DOHH2 (cell line): ENCODE measurements around the gene CIBAR2.

Experiments used
- H3F3A ChIP-seq: fragments of 200-600 bp; sonication (generic), shearing (Covaris generic); 2 replicates; pipeline ENCODE4 v1.6.0; 2016; ENCODE audit warnings: antibody characterized with exemption, mild to moderate bottlenecking; ENCODE audit not compliant: control insufficient read depth, insufficient read depth
- H3K27ac ChIP-seq: fragments of 200-600 bp; sonication (generic); 2 replicates; pipeline ENCODE4 v1.5.1; 2014; ENCODE audit warnings: low read depth, mild to moderate bottlenecking, low read length, moderate library complexity
- H3K27me3 ChIP-seq: fragments of 200-600 bp; sonication (generic); 2 replicates; pipeline ENCODE4 v1.6.1; 2014; ENCODE audit warnings: mild to moderate bottlenecking, low read length, mixed read lengths; ENCODE audit not compliant: control insufficient read depth
- H3K36me3 ChIP-seq: fragments of 200-600 bp; sonication (generic); 2 replicates; pipeline ENCODE4 v1.6.1; 2014; ENCODE audit warnings: mild to moderate bottlenecking, low read length, moderate library complexity, mixed read lengths; ENCODE audit not compliant: control insufficient read depth
- H3K4me1 ChIP-seq: fragments of 200-600 bp; sonication (generic); 2 replicates; pipeline ENCODE4 v1.6.1; 2014; ENCODE audit warnings: mild to moderate bottlenecking, low read length, mixed read lengths; ENCODE audit not compliant: control insufficient read depth
- H3K4me2 ChIP-seq: fragments of 200-600 bp; sonication (generic); 2 replicates; pipeline ENCODE4 v1.6.0; 2014; ENCODE audit warnings: mild to moderate bottlenecking, low read length, moderate library complexity
- H3K4me3 ChIP-seq: fragments of 200-600 bp; sonication (generic); 2 replicates; pipeline ENCODE4 v1.5.1; 2014; ENCODE audit warnings: mild to moderate bottlenecking, low read length, mixed read lengths
- H3K79me2 ChIP-seq: fragments of 200-600 bp; sonication (generic); 2 replicates; pipeline ENCODE4 v1.6.1; 2014; ENCODE audit warnings: mild to moderate bottlenecking, low read length, mixed read lengths; ENCODE audit not compliant: control insufficient read depth
- H3K9me2 ChIP-seq: fragments of 200-600 bp; sonication (generic); replicated peaks from 2 replicates; pipeline ENCODE4 v1.6.1; 2014; ENCODE audit warnings: mild to moderate bottlenecking, low read length, mixed read lengths; ENCODE audit not compliant: control insufficient read depth
- H3K9me3 ChIP-seq: fragments of 200-600 bp; sonication (generic); 2 replicates; pipeline ENCODE4 v1.6.1; 2014; ENCODE audit warnings: antibody characterized with exemption, low read length, mixed read lengths; ENCODE audit not compliant: control insufficient read depth, insufficient read depth
- H4K20me1 ChIP-seq: fragments of 200-600 bp; sonication (generic); 2 replicates; pipeline ENCODE4 v1.6.0; 2014; ENCODE audit warnings: low read depth, mild to moderate bottlenecking, antibody characterized with exemption, low read length, moderate library complexity; ENCODE audit not compliant: control insufficient read depth, insufficient read depth
- CTCF ChIP-seq: fragments of 200-600 bp; sonication (generic); IDR thresholded peaks from one replicate; pipeline ENCODE4 v1.5.1; 2014; ENCODE audit warnings: antibody characterized with exemption, mild to moderate bottlenecking, low read depth, low read length; ENCODE audit not compliant: poor library complexity, severe bottlenecking
- EZH2phosphoT487 ChIP-seq: fragments of 200-600 bp; sonication (generic); IDR thresholded peaks from 2 replicates; pipeline ENCODE4 v1.6.1; 2017; ENCODE audit warnings: borderline replicate concordance, mild to moderate bottlenecking, antibody characterized with exemption, low read length, moderate library complexity, mixed read lengths

Gene CIBAR2

GRCh38 chr16:85142129-85142513, 29.8 kb upstream of the CIBAR2 start:
- no peaks in the 10 kb centered on the region for H3F3A ChIP-seq
- no peaks in the 10 kb centered on the region for H3K4me1 ChIP-seq
- H3K27me3 ChIP-seq = no peaks in the 10 kb centered on the region
- H3K9me2 ChIP-seq = no peaks in the 10 kb centered on the region
- no peaks in the 10 kb centered on the region for H4K20me1 ChIP-seq
- H3K4me3 ChIP-seq = no peak overlapping the region
- no peak overlapping the region for H3K4me2 ChIP-seq
- TF ChIP-seq CTCF (no peak), EZH2phosphoT487 (no peak)
- no peaks in the 10 kb centered on the region for H3K9me3 ChIP-seq
- no peaks in the 10 kb centered on the region for H3K36me3 ChIP-seq
- H3K79me2 ChIP-seq = no peaks in the 10 kb centered on the region
- no peak overlapping the region for H3K27ac ChIP-seq

- no peak for TF ChIP-seq CTCF
- TF ChIP-seq EZH2phosphoT487 = no peak
- H3K9me2 ChIP-seq = no peaks in the 10 kb centered on the region
- no peaks in the 10 kb centered on the region for H3K4me1 ChIP-seq
- no peaks in the 10 kb centered on the region for H3K27me3 ChIP-seq
- no peaks in the 10 kb centered on the region for H3F3A ChIP-seq
- H3K4me3 ChIP-seq = no peak overlapping the region
- no peaks in the 10 kb centered on the region for H3K79me2 ChIP-seq
- H4K20me1 ChIP-seq = no peaks in the 10 kb centered on the region
- no peaks in the 10 kb centered on the region for H3K9me3 ChIP-seq
- H3K4me2 ChIP-seq = no peak overlapping the region
- H3K27ac ChIP-seq = no peak overlapping the region
- no peaks in the 10 kb centered on the region for H3K36me3 ChIP-seq
Measured at GRCh38 chr16:85141491-85142128, 29.3 kb upstream of the CIBAR2 start.

- H3F3A ChIP-seq = no peaks in the 10 kb centered on the region
- H3K4me1 ChIP-seq = no peaks in the 10 kb centered on the region
- TF ChIP-seq EZH2phosphoT487 = no peak
- TF ChIP-seq CTCF = no peak
- no peaks in the 10 kb centered on the region for H3K36me3 ChIP-seq
- no peak overlapping the region for H3K4me3 ChIP-seq
- H3K79me2 ChIP-seq = no peaks in the 10 kb centered on the region
- no peaks in the 10 kb centered on the region for H3K9me3 ChIP-seq
- no peaks in the 10 kb centered on the region for H3K9me2 ChIP-seq
- no peaks in the 10 kb centered on the region for H3K27me3 ChIP-seq
- H4K20me1 ChIP-seq = no peaks in the 10 kb centered on the region
- no peak overlapping the region for H3K4me2 ChIP-seq
- no peak overlapping the region for H3K27ac ChIP-seq
Measured at GRCh38 chr16:85140455-85141012, 28.3 kb upstream of the CIBAR2 start.
